Endothelial cell of umbilical vein (primary cell): ENCODE measurements around the gene RPL38. TPM values are rescaled to one million over a fixed set of nuclear protein-coding genes. Genes with fewer than 3 reads are reported as not detected.

Source experiments
- BruUV-seq: library from RNA; stranded (reverse); fragments of 400-500 nt; replicated peaks from 2 replicates; lab custom pipeline; 2021; lab: Mats Ljungman, UMichigan
- CTCF ChIA-PET: fragments of 300-600, 350-600 bp; sonication (Branson Sonifier 250); formaldehyde crosslinking; loops from one replicate; lab custom pipeline; 2021; ENCODE audit warnings: antibody characterized with exemption, inconsistent platforms; lab: Charles Lee
- POLR2A ChIA-PET: fragments of 300-600, 350-600 bp; sonication (Branson Sonifier 250); formaldehyde crosslinking; loops from one replicate; lab custom pipeline; 2021; ENCODE audit warnings: antibody characterized with exemption, inconsistent platforms; lab: Charles Lee
- DNase-seq: peaks from one replicate; pipeline ENCODE4 v3.0.0-alpha.2; 2011; ENCODE audit warnings: low read depth, low spot score
- FAIRE-seq: peaks from 2 replicates; lab custom pipeline; 2011; peaks lifted over from hg19 to GRCh38; lab: Jason Lieb, UNC
- H2AFZ ChIP-seq: 2 replicates; pipeline ENCODE4 v1.6.0; 2012; ENCODE audit warnings: low read depth, low read length, control low read depth, inconsistent platforms
- H3K27ac ChIP-seq: 2 replicates; pipeline ENCODE4 v1.5.1; 2011; ENCODE audit warnings: low read depth, mild to moderate bottlenecking, control low read depth, low read length, moderate library complexity; ENCODE audit not compliant: insufficient read depth
- H3K27me3 ChIP-seq, 2 experiments: 2 replicates each; pipeline versions ENCODE4 v1.6.0 to v1.6.1; 2011; ENCODE audit warnings: low read length in 2 of 2, mixed read lengths in 1 of 2; ENCODE audit not compliant: control insufficient read depth in 2 of 2, insufficient read depth in 2 of 2
- H3K36me3 ChIP-seq, 2 experiments: 2 replicates in 1 of 2; 3 replicates in 1 of 2; pipeline ENCODE4 v1.5.1; 2011; ENCODE audit warnings: low read length in 2 of 2, mild to moderate bottlenecking in 1 of 2, moderate library complexity in 1 of 2; ENCODE audit not compliant: control insufficient read depth in 2 of 2, insufficient read depth in 2 of 2; ENCODE audit errors: extremely low read depth in 1 of 2
- H3K4me1 ChIP-seq: 3 replicates; pipeline ENCODE4 v1.5.1; 2011; ENCODE audit warnings: mild to moderate bottlenecking, low read length; ENCODE audit not compliant: control insufficient read depth, insufficient read depth; ENCODE audit errors: extremely low read depth
- H3K4me2 ChIP-seq: 2 replicates; pipeline ENCODE4 v1.6.1; 2011; ENCODE audit warnings: low read length, control low read depth, mixed read lengths; ENCODE audit not compliant: insufficient read depth
- H3K4me3 ChIP-seq, 3 experiments: fragments of 200-600 bp in 1 of 3; sonication (generic), shearing (Covaris generic) in 1 of 3; replicated peaks in 1 of 3; 2 replicates each; pipeline ENCODE4 v1.5.1; 2011 to 2016; ENCODE audit warnings: control low read depth in 3 of 3, low read length in 3 of 3, mild to moderate bottlenecking in 2 of 3, inconsistent platforms in 1 of 3, low read depth in 1 of 3, moderate library complexity in 1 of 3; ENCODE audit not compliant: insufficient read depth in 1 of 3
- H3K79me2 ChIP-seq: 2 replicates; pipeline ENCODE4 v1.6.0; 2012; ENCODE audit warnings: low read length, inconsistent platforms; ENCODE audit not compliant: control insufficient read depth, insufficient read depth
- H3K9ac ChIP-seq: replicated peaks from 2 replicates; pipeline ENCODE3; 2011; ENCODE audit warnings: low read length, control low read depth; ENCODE audit not compliant: insufficient read depth; ENCODE audit errors: extremely low read depth
- H3K9me1 ChIP-seq: replicated peaks from 3 replicates; pipeline ENCODE4 v1.6.0; 2011; ENCODE audit warnings: mild to moderate bottlenecking, low read length; ENCODE audit not compliant: control insufficient read depth, insufficient read depth; ENCODE audit errors: extremely low read depth
- H3K9me3 ChIP-seq: replicated peaks from 2 replicates; pipeline ENCODE4 v1.5.1; 2012; ENCODE audit warnings: low read length, inconsistent platforms; ENCODE audit not compliant: control insufficient read depth, insufficient read depth
- H4K20me1 ChIP-seq: replicated peaks from 2 replicates; pipeline ENCODE3; 2011; ENCODE audit warnings: mild to moderate bottlenecking, low read length; ENCODE audit not compliant: control insufficient read depth, insufficient read depth; ENCODE audit errors: extremely low read depth
- EZH2 ChIP-seq: IDR thresholded peaks from 2 replicates; pipeline ENCODE4 v1.6.1; 2012; ENCODE audit warnings: borderline replicate concordance, low read depth, mild to moderate bottlenecking, moderate library complexity, low read length, inconsistent platforms; ENCODE audit not compliant: severe bottlenecking
- FOS ChIP-seq: IDR thresholded peaks from 2 replicates; pipeline ENCODE4 v1.6.1; 2011; ENCODE audit warnings: mild to moderate bottlenecking, low read length, moderate library complexity, borderline replicate concordance; ENCODE audit not compliant: insufficient read depth
- GATA2 ChIP-seq: IDR thresholded peaks from 2 replicates; pipeline ENCODE4 v1.7.0; 2011; ENCODE audit warnings: low read depth, mild to moderate bottlenecking, moderate library complexity, mixed read lengths, low read length; ENCODE audit not compliant: insufficient read length, insufficient read depth
- JUN ChIP-seq: IDR thresholded peaks from 2 replicates; pipeline ENCODE4 v1.6.1; 2011; ENCODE audit warnings: borderline replicate concordance, low read depth; ENCODE audit not compliant: insufficient read length, insufficient read depth
- MYC ChIP-seq: IDR thresholded peaks from one replicate; pipeline ENCODE4 v1.6.1; 2011; ENCODE audit warnings: mild to moderate bottlenecking, low read depth, low read length
- POLR2A ChIP-seq: IDR thresholded peaks from 2 replicates; pipeline ENCODE4 v1.6.1; 2012; ENCODE audit warnings: low read depth, mild to moderate bottlenecking, control low read depth, low read length
- POLR2AphosphoS5 ChIP-seq: IDR thresholded peaks from 2 replicates; pipeline ENCODE4 v1.6.1; 2012; ENCODE audit warnings: low read depth, mild to moderate bottlenecking, control low read depth, low read length, moderate library complexity; ENCODE audit not compliant: insufficient read depth
- dilution Hi-C: fragments of 300-500 bp; cut with MboI; formaldehyde crosslinking; loops from one replicate; pipeline ENCODE4 v1.15.0; 2019; ENCODE audit warnings: low sequenced_read_pairs; ENCODE audit not compliant: extremely low pct_ligation_motif_present
- intact Hi-C: fragments of 100-400 bp; cut with micrococcal nuclease; formaldehyde crosslinking; loops from one replicate; pipeline ENCODE4 v1.10.0; 2022
- polyA plus RNA-seq, 4 experiments: library from polyadenylated mRNA; depleted of rRNA in 3 of 4; stranded (reverse) in 3 of 4; unstranded in 1 of 4; fragments of >200 nt; gene quantifications; 2 replicates each; pipeline versions ENCODE4 v1.2.1 to v1.2.3, GENCODE V29; 2011 to 2012; ENCODE audit warnings: missing spikeins in 1 of 4
- total RNA-seq: library from RNA; stranded (reverse); gene quantifications from 2 replicates; pipeline ENCODE4 v1.2.3, GENCODE V29; 2021
- TF ChIP-seq, protein P1 (sequence below): IDR thresholded peaks from 2 replicates; pipeline ENCODE4 v1.6.1; 2011; ENCODE audit not compliant: insufficient read depth, insufficient read length
- TF ChIP-seq, protein P2 (sequence below), 2 donors: IDR thresholded peaks; 1 replicate in 1 of 2; 2 replicates in 1 of 2; pipeline ENCODE4 v1.5.1; 2011; ENCODE audit warnings: low read length in 2 of 2, mild to moderate bottlenecking in 2 of 2, moderate library complexity in 2 of 2, control low read depth in 1 of 2, inconsistent platforms in 1 of 2, low read depth in 1 of 2; ENCODE audit not compliant: insufficient read depth in 1 of 2; ENCODE audit errors: extremely low read depth in 1 of 2

RPL38 gene
- total and polyA plus RNA-seq, 2 donors (not counting 3 experiments of a cell fraction or from before 2014, with no cell fraction given) = 256 to 1,006 TPM

DNA sequence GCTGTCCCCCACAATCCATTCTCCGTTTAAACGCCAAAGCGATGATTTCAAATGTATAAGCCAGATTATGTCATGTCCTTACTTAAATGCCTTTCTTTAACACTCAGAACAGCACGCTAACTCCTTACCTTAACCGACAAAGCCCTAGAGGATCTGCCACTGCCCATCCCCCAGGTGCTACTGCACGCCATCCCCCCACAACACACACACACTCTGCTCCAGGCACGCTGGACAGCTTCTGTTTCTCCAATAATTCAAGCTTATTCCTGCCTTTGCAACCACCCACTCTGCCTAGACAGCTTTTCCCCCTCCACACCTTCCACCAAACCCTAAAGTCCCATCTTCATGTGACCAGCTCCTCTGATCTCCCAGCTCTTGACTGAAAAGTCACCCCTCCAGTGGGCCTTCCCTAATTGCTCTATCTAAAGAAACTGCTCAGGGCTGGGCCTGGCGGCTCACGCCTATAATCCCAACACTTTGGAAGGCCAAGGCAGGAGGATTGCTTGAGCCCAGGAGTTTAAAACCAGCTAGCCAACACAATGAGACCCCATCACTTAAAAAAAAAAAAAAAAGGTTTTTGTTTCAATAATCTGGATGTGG, 38.9 kb upstream of the RPL38 start:
- Histone ChIP-seq H3K79me2 (no peaks in the 10 kb centered on the region), H3K9ac (no peak overlapping the region), H3K4me2 (no peak overlapping the region), H4K20me1 (no peaks in the 10 kb centered on the region), H3K27ac (no peak overlapping the region), H3K4me3 (no peak overlapping the region), H3K9me1 (no peaks in the 10 kb centered on the region), H3K36me3 (no peaks in the 10 kb centered on the region), H3K4me1 (no peaks in the 10 kb centered on the region), H3K27me3 (no peaks in the 10 kb centered on the region), H3K9me3 (no peaks in the 10 kb centered on the region), H2AFZ (no peak overlapping the region)
- POLR2A ChIA-PET = no interaction called here
- dilution Hi-C loops (no loop called here), intact Hi-C loops (no loop called here)
- DNase-seq = no peak
- CTCF ChIA-PET = no interaction called here
- FAIRE-seq = no peak
- TF ChIP-seq GATA2 = no peak
- no peak for TF ChIP-seq POLR2AphosphoS5
- TF ChIP-seq, protein P1, sequence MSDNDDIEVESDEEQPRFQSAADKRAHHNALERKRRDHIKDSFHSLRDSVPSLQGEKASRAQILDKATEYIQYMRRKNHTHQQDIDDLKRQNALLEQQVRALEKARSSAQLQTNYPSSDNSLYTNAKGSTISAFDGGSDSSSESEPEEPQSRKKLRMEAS = no peak
- no peak for TF ChIP-seq POLR2A
- TF ChIP-seq FOS = no peak
- TF ChIP-seq JUN = no peak
- TF ChIP-seq EZH2 = no peak
- TF ChIP-seq MYC = no peak
- TF ChIP-seq, protein P2, sequence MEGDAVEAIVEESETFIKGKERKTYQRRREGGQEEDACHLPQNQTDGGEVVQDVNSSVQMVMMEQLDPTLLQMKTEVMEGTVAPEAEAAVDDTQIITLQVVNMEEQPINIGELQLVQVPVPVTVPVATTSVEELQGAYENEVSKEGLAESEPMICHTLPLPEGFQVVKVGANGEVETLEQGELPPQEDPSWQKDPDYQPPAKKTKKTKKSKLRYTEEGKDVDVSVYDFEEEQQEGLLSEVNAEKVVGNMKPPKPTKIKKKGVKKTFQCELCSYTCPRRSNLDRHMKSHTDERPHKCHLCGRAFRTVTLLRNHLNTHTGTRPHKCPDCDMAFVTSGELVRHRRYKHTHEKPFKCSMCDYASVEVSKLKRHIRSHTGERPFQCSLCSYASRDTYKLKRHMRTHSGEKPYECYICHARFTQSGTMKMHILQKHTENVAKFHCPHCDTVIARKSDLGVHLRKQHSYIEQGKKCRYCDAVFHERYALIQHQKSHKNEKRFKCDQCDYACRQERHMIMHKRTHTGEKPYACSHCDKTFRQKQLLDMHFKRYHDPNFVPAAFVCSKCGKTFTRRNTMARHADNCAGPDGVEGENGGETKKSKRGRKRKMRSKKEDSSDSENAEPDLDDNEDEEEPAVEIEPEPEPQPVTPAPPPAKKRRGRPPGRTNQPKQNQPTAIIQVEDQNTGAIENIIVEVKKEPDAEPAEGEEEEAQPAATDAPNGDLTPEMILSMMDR (IDR thresholded peaks at IDR 0.05; ENCODE audit: extremely low read depth in 1 of 2, insufficient read depth in 1 of 2, low read depth in 1 of 2, low read length in 2 of 2) = no peak
- no TSS peak for BruUV-seq
